NCI-H146 treated with DMSO at 0.1 percent for 48 hours (cell line): ENCODE results near the gene MPP3.
"Not testable (repeated sequence)": the region's sequence is repeated elsewhere in the genome, so short reads cannot be mapped to it uniquely, and the experiment has no call there.

ENCODE experiments used
- DNase-seq: peaks from one replicate; lab custom pipeline; 2025; ENCODE audit not compliant: unreplicated experiment; lab: John Stamatoyannopoulos, UW

MPP3 gene

GRCh38 chr17:43808076-43808475 lies 24.9 kb downstream of the MPP3 start:
- no peak for DNase-seq

DNA sequence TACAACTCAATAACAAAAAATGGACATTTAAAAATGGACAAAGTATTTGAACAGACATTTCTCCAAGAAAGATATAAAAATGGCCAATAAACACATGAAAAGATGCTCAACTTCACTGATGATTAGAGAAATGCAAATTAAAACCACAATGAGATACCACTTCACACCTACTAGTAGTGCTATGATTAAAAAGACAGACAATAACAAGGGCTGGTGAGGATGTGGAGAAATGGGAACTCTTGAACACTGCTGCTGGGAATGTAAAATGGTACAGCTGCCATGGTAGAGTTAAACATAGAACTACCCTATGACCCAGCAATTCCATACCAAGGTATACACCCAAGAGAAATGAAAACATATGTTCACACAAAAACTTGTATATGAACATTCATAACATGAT lies 27.8 kb downstream of the MPP3 start:
- DNase-seq = no peak

GRCh38 chr17:43803758-43804157 lies 29.2 kb downstream of the MPP3 start:
- DNase-seq = no peak

DNA sequence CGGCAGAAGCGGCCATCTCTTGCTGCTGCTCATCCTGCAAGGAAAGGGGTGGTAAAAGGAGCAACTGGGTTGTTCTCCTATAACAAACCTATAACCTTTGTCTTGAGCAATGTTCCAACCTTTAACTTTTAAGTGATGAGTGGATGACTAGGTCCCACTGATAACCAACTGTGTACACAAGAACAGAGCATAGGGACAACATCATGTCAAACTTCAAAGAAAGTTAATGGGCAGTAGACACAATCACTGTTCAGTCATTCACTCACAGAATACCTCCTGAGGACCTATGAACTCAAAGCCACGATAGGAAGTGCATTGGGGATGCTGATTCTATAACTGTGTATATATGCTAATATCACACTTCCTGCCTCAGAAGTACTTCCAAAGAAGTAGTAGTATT lies 31.1 kb downstream of the MPP3 start:
- DNase-seq = no peak

DNA sequence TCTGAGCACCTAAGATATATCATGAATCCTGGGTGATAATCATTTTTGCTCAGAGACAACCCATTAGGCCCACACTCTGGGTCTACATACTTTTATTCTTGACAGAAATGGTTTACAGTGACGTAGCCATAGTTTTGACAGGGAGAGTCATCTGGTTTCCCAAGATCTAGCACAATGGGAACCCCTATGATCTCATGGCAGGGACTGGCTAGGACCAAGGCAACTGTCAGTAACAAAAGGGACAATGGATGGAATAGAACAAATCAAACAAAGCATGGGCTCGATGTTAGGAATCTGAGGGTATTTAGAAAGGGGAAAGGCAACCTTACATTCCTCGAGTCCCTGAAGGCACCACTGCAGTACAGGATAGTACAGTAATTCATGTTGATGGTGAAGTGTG lies 32.2 kb downstream of the MPP3 start:
- no peak for DNase-seq

DNA sequence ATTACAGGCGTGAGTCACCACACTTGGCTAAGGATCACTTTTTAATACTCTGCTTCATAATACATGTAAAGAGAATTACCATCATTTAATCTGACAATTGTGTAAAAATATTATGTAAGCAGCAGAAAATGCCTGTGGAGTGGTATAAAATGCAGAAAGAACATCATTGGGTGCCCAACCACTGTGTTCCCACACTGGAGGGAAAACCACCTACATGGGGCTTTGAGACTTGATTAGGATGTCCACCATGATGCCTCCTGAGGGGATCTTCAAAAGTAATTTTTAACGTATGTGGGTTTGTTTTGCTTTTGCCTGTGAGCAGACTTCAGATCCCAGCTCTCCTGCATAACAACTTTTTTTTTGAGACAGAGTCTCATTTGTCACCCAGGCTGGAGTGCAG lies 33.9 kb downstream of the MPP3 start:
- DNase-seq = no peak

DNA sequence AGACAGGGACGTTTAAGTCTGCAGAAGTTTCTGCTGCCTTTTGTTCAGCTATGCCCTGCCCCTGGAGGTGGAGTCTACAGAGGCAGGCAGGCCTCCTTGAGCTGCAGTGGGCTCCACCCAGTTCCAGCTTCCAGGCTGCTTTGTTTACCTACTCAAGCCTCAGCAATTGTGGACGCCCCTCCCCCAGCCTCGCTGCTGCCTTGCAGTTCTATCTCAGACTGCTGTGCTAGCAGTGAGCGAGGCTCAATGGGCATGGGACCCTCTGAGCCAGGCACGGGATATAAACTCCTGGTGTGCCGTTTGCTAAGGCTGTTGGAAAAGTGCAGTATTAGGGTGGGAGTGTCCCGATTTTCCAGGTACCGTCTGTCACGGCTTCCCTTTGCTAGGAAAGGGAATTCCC lies 34.9 kb downstream of the MPP3 start:
- not testable (repeated sequence) for DNase-seq

GRCh38 chr17:43792668-43793067 lies 40.3 kb downstream of the MPP3 start:
- DNase-seq = not testable (repeated sequence)

DNA sequence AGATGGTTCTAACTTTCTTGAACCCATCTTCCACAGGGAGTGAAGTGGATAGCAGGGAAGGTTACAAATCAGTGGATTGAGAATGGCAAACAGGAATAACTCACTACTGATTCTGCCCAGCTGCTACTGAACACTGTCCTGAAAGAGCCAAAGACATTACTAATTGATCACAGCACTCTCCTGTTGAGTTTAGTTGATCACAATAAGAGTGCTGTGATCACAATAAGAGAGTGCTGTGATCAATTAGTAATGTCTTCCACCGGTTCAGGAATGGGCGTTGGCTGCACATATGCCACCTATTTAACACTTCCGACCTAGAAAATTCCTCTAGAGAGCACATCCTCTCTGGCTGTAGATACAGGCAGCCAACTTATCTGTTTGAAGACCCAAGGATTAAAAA lies 41.4 kb downstream of the MPP3 start:
- no peak for DNase-seq

DNA sequence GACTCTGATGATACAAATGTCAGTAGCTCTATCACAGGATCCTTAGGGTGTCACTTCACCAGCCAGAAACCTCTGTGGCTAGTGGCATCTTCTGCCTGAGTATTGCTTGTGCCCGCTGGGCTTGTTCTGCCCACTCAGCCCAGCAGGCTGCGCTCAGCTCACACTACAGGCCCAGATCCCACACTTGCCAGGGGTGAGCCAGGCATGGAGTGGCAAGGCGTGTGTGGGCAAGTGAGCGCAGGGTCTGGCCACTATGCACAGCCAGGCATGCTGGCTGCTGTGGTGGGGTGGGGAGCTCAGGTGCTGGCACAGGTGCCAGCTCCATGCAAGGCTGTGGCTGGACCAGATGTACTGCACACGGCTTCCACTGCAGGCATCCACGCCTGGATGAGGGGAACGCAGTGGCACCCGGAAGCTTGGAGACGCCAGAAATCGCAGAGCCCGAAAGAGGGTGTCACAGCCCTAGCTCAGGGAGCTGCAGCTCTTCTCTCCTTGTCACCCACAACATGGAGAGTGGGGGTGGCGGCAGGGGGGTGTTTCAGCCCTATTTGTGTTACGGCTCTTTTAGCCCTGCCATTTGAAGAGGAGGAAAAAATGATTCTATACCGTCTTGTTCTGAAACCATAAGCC lies 42.5 kb downstream of the MPP3 start:
- DNase-seq = no peak

DNA sequence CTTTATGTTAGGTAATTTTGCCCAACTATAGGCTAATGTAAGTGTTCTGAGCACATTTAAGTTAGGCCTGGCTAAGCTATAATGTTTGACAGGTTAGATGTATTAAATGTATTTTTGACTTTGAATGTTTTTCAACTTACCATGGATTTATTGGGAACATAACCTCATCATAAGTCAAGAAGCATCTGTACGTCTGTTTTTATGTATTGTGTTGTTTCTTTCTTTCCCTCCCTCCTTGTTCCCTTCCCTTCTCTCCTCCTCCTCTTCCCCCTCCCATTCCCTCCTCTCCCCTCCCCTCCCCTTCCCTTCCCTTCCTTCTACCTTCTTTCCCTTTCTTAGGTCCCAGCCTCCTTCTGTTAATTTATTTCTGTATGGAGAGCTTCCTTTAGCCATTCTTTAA lies 43.5 kb downstream of the MPP3 start:
- no peak for DNase-seq

- DNase-seq = no peak
Measured at GRCh38 chr17:43788540-43788939, 44.4 kb downstream of the MPP3 start.

GRCh38 chr17:43787728-43788127 lies 45.2 kb downstream of the MPP3 start:
- no peak for DNase-seq

DNA sequence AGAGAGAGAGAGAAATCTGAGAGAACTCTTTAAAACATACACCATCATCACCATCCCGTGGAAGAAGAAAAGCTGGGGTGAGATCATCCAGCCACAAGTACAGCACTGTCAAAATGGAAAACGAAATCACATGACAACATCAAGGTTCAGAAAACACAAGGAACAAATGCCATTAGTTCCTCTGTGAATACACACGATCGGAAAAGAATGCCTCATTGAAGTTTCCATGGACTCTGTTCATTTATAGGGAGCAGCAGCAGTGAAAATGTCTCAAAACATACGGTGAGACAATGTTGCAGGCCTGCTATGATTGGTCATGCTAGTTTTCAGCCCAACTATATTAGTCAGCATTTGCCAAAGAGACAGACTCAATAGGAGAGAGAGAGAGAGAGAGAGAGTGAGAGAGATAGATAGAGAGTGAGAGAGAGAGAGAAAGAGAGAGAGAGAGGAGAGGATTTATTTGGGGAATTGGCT lies 48.3 kb downstream of the MPP3 start:
- no peak for DNase-seq

GRCh38 chr17:43784068-43784467 lies 48.9 kb downstream of the MPP3 start:
- no peak for DNase-seq

DNA sequence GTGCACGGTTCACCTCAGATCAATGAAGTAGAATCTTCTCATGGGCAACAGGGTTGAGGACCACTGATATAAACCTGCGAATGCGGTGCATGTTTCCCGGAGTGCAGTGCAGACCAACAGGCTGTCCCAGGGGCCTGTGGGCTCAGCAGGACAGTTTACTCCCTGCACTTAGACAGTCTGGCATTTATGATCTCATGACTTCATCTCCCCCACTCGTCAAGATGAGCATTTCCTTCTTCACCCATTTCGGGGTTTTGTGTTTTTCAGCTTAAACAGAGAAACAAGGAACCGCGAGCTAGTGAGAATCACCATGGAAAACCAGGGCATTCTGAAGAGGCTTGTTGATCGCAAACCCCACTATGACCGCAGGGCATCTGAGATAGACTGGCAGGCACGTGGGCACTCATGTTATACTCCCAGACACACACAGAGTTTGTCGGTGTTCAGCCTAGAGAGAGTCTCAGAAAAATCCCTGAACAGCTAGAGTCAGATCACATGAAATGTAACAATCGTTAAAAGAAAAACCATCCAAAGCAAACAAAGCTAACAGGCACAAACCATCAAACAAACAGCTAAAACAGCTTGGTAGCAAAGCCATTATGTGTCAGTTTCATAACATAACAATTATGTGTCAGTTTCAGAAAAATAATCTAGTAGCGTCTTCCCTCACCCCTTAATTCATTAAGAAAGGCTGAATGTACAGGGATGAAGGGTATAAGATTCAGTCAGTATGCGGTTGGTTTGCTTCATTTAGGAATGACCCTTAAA lies 49.8 kb downstream of the MPP3 start:
- no peak for DNase-seq

DNA sequence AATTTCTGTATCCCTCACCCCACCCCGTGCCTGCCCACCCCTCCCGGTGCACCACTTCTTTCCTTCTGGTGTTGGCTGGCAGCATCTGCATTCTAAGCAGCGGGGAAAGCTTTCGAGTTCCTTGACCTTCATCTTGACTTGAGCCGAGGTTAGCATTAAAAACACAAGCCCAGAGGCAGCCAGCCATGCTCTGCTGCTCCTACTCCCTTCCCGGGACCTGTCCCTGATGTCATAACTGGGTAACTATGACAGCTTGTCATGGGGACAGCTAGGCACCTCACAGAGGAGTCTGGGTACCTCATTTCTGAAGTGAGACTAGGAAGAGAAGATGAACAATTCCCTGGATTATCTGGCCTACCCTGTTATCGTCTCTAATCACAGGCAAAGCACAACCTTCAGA lies 52.8 kb downstream of the MPP3 start, which contains the start of gene CFAP97D1:
Gene CFAP97D1 (plus strand): TSS at position 301 of the 400 bp plus-strand sequence. CDS start 28 bp downstream, at position 329.
- no peak for DNase-seq

- DNase-seq = no peak
Measured at GRCh38 chr17:43779145-43780125, 53.5 kb downstream of the MPP3 start.

DNA sequence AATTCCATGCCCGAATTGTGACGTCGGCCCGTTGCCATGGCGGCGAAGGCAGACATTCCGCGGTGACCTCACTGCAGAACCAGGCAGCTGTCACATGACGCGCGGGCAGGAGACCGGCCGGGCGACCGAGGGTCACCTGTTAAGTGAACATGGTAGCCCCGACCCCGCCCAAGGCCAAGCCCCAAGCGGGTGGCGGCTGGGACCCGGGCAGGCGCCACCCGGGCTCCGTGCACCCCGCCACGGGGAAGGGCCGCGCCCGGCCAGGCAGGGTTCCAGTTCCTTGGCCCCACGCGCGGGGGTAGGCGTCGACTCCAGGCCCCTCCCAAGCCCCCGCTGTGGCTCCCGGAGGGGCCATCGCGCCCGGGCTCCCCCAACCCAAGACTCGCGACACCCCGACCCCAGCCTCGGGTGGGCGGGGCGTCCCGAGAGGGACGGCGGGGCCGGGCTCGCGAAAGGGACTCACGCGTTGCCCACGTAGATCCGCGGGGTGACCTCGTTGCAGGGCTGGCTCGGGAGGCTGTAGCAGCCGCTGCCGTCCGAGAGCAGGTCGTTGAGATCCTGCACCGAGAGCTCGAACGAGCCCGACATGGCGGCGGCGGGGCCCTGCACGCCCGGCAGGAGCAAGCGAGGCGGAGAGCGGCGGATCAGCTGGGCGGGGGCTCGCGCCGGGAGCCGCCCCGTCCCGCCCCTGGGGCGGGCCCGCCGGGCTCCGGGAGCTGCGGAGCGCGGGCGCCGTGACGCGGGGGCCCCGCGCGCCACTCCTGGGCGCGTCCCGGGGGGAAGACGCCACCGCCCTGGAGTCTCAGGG lies 54.4 kb downstream of the MPP3 start, which contains the start of gene DUSP3:
Gene DUSP3 (minus strand): TSS at position 641 of the 808 bp plus-strand sequence. CDS start 53 bp downstream, at position 588.
- DNase-seq = peak; percentile 63
